ENCODE results near the gene WDFY1.

DNA sequence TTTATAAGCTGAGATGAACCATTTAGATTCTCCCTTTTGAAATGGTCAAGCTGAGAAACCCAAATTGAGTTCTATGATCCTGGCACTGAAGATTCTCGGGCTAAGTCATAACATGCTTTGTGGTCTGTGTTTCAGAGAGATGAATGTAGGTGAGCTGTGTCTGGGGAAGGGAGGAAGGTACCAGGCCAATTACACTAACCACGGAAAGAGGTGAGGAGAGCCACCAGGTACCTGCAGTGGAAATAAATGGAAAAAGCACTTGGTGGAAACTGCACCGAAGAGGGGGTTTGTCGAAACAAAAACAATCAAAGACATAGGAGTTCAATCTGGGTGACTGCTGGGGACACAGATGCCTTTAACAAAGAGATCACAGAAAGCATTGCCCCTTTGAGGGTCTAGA lies 11.2 kb upstream of the WDFY1 start:
- TF ChIP-seq, protein P1, sequence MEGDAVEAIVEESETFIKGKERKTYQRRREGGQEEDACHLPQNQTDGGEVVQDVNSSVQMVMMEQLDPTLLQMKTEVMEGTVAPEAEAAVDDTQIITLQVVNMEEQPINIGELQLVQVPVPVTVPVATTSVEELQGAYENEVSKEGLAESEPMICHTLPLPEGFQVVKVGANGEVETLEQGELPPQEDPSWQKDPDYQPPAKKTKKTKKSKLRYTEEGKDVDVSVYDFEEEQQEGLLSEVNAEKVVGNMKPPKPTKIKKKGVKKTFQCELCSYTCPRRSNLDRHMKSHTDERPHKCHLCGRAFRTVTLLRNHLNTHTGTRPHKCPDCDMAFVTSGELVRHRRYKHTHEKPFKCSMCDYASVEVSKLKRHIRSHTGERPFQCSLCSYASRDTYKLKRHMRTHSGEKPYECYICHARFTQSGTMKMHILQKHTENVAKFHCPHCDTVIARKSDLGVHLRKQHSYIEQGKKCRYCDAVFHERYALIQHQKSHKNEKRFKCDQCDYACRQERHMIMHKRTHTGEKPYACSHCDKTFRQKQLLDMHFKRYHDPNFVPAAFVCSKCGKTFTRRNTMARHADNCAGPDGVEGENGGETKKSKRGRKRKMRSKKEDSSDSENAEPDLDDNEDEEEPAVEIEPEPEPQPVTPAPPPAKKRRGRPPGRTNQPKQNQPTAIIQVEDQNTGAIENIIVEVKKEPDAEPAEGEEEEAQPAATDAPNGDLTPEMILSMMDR (conservative IDR thresholded peaks at IDR 0.05; ENCODE audit: low read depth, low read length) = no peak
- TF ChIP-seq EZH2 (IDR thresholded peaks at IDR 0.05; ENCODE audit: borderline replicate concordance, low read depth, low read length, poor library complexity, severe bottlenecking) = no peak

Measured in A673 (cell line).